Stimulated activated CD8-positive, alpha-beta memory T cell treated with anti-CD3 and anti-CD28 coated beads, Interleukin-7, amount 100 ng/mL, for 4 hours (primary cell): Measurements from ENCODE around the gene ATAD3A.
A peak's percentile ranks its signal among the peaks of the same experiment; 100 is the strongest.

Experiments used
- DNase-seq, 2 donors: peaks; one replicate each; pipeline ENCODE4 v3.0.0-alpha.2; 2020; ENCODE audit warnings: low read depth in 2 of 2

The ATAD3A gene

DNA sequence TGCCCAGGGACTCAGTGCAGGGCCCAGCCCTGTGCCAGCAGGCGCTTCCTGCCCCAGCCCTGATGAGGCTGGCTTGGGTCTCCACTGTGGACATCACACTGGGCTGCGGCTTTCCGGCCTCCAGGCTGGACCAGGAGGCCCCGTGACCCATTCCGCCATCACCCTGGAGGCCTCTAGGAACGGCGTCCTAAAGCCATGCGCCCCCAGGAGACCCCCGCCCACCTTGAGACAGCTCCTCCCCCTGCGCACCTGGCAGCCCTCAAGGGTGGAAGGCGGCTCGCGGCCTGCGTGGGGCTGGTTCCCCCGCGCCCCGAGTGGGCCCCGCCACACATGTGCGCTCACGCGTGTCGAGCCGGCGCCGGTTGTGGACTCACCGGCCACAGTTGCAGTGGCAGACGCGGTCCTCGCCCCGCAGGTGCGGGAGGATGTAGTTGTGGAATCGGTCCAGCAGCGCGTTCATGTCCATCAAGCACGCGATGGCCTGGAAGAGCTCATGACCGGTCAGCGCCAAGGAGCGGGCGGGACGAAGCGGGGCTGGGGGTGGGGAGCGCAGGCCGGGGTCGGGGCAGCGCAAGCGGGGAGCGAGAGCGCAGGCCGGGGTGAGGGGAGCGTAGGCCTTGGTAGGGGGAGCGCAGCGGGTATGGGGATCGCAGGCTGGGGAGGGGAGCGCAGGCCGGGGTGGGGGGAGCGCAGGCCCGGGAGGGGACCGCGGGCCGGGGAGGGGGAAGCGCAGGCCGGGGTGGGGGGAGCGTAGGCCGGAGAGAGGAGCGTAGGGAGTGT, 27.5 kb downstream of the ATAD3A start:
- DNase-seq = no peak

DNA sequence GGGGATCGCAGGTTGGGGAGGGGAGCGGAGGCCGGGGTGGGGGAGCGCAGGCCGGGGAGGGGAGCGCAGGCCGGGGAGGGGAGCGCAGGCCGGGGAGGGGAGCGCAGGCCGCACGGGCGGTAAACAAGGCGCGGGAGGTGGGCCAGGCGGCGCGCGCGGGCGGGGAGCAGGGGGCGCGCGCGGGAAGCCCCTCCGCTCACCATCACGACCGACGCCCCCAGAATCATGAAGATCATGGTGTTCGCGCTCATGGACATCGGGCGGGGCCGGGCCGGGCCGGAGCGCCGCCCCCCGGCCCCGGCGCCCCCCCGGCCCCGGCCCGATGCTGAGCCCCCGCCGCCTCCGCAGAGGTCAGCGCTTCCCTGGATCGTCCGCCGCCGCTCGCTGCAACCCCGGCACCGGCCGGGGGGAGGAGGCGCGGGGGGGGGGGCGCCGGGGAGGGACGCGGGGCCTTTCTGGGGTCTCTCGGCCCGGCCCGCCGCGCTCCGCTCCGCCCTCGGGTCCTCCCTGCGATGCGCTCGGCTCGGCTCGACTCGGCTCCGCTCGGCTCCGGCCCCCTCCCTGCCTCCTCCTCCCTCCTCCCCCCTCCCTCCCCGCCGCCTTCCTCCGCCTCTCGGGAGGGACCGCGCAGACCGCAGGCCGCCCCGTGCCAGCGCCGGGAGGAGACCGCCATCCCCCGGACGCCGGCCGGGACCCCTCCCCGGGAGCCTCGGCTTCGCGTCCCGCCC, 28.3 kb downstream of the ATAD3A start, which contains the start of gene TMEM240:
TSS of gene TMEM240 (minus strand) at position 535 of the 728 bp plus-strand sequence. CDS start at position 257, 278 bp downstream.
- peak in 1 of 2 donors; percentile 42 for DNase-seq

DNA sequence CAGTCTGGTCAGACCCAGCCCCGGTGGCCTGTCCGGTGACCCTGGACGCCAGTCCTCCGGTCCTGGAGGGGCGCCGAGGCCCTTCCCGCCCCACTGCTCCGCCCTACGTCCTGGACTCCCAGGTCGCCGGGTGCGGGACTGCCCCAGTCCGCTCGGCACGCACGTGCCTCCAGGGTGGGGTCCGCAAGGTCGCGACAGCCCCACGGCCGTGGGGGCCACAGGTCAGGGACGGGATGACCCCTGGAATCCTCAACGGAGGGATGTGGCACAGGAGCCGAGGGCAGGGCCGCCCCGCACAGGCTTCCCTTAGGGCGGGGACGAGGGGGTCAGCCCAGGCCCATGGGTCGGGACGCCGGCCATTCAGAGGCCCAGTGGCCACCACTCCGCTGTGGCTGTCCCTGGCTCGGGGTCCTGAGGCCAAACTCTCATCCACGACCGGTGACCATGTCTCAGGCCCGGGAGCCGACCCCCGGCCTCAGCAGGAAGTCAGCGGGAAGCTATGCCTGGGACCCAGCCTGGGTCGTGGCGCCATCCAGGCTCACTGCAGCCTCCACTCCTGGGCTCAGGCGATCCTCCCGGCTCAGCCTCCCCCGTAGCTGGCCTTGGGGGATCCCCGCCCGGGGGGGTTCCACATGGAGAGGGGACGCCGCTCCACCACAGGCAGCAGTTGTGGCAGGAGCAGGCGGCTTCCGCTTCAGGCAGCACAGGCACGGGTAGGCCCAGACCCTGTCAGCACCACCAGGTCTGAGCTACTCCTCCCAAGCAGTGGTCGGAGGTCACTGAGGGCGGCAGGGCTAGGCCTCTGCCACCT, 29.1 kb downstream of the ATAD3A start:
- no peak for DNase-seq

DNA sequence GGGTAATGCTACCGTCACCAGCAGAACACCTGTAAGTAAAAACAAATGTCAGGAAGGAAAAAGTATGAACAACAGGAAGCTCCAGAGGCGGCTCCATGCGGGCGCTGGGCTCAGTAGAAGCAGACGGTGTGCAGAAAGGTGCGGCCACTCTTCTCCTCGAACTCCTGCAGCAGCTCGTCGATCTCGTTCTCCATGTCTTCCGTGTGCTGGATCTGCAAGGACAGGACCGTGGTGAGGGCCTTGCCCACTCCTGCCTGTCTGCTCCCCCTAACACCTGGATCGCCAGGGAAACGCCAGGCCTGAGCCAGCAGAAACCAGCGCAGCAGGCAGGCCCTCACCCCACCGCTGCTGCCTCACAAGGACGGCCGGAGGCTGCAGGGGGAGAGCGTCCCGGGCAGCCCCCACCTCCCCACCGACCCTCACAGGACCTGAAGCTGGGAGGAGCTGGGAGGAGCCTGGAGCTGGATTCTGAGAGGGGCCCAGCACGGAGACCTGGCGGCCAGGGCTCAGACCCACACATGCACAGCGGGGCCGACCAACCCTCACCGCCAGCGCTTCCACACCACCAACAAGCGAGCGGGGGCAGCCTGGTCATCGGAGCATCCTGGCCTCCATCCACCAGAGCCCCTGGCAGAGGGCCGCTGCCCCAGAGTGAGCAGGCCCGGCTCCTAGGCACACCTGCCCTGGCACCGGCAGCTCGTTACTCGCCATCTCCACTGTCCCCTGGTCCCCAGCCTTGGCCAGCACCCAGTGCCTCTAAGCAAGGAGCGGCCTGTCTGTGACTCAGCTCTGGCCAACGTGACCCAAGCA, 30.2 kb downstream of the ATAD3A start:
- DNase-seq = no peak

DNA sequence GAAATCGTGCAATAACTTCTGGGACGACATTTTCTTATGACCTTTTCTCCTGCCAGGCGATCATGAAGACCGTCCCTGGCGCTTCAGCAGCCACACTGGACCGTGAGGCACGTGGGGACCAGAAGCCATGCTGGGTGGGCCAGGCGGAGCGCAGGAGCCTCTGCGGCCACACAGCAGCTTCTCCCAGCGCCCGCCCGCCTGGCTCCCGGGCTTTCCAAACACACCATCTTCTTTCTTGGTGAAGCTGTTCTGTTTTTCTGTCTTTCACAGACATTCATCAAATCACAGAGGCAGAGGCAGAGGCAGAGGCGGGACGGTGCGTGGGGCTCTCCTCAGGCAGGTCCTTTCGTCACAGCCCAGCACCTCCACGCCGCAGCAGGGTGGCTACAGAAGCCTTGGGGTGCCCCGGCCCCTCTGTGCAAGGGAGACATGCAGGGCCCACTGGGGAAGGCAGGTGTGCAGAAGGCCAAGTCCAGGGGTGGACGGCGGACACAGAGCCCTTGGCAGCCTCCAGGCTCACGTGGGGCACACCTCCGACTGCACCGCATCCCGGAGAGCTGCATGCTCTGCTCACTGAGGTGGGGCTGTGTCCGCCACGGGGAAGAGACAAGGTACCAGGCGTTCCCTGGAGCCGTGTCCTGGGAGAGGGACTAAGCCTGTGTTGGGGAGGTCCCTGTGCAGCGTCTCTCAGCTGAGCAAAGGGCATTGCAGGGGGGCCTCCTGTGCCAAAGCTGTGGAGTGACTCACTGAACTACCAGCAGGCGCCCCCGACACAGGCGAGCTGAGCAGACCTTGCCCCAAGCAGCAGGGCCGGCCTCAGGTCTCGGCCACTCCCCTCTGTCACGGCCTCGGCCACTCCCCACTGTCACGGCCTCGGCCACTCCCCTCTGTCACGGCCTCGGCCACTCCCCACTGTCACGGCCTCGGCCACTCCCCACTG, 31.1 kb downstream of the ATAD3A start:
- DNase-seq = no peak

DNA sequence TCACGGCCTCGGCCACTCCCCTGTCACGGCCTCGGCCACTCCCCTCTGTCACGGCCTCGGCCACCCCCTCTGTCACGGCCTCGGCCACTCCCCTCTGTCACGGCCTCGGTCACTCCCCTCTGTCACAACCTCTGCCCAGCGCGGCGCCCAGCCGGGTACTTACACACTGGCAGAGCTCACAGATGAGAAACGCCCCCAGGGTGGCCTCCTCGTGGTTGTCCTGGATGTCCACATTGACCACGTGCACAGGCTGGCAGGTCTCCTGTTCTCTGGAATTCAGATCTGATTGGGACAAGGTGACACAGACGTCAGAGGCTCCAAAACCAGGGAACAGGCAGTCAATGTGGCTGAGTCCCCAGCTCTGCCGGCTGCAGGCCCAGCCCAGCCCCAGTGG, 31.7 kb downstream of the ATAD3A start:
- no peak for DNase-seq

DNA sequence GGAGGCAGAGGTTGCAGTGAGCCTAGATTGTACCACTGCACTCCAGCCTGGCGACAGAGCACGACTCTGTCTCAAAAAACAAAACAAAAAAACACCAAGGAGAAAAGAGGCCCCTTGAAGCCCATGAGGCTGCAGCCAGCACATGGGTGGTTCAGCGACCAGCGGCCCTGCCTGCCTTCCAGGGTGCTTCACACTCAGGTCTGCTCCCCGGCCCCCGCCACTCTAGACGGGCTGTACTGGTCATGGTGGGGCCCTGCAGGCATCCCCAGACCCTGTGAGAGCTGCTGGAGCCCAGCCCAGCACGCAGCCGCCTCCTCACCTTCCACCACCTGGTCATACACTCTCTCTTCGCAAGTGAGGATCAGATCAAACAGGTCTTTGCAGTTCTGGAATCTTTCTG, 32.6 kb downstream of the ATAD3A start:
- DNase-seq = no peak

DNA sequence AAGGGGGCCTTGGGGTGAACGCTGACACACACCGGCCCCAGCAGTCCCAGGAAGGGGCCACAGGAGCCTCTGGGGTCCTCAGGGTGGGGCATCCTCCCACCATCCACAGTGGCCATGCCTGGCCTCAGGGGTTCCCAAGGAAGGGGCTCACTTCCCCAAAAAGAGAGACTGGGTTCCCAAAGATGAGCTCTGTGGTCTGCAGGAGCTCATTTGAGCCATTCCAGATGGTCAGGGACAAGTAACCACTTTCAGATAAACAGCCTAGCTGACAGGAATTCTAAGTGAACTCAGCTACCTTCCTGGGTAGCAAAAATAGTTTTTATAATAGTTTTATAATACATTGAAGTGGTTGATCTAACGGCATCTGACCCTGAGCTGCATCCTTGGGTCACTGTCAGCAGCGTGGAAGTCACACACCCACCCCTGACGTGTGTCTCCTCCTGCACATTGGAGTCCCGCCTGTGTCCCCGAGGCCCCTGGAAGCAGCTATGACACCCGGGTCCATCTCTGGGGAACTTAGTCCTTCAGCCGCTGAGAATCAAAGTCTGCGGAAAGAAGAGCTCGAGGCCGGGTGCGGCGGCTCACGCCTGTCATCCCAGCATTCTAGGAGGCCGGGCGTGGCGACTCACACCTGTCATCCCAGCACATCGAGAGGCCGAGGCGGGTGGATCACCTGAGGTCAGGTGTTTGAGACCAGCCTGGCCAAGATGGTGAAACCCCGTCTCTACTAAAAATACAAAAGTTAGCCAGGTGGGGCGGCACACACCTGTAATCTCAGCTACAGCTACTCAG, 34.2 kb downstream of the ATAD3A start:
- DNase-seq = no peak

DNA sequence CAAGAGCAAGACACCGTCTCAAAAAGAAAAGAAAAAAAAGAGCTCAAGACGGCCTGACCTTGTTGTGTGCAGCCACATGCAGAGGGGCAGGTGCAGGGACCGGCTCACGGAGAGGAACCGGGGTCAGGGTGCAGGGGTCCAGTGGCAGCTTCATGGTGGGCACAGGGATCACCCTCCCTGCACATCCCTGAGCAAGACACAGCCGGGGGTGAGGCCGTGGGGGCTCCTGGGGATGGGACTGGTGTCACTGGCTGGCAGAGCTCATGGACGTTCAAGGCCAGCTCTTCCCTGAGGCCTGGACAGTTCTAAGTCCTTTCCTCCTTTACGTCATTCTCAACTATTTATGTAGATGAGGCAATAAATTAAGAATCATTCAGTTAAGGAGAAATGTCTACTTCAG, 35.0 kb downstream of the ATAD3A start:
- DNase-seq = no peak

DNA sequence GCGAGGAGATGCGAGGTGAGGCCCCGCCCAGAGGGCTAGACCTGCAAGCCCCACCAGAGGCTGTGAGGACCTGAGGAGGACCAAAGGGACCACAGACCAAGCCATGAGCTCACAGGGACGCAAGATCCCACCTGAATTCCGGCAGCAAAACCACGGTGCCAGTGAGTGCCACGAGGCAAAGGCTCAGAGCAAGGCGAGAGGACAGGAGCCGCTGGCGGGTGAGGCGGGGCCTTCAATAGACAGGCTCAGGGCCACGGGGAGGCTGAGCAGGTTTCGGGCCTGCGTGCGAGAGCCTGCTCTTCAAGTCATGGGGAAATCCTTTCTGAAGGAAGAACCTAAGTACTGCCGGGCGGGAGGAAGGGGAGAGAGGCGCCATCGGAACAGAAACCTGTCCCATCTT, 35.5 kb downstream of the ATAD3A start:
- no peak for DNase-seq

DNA sequence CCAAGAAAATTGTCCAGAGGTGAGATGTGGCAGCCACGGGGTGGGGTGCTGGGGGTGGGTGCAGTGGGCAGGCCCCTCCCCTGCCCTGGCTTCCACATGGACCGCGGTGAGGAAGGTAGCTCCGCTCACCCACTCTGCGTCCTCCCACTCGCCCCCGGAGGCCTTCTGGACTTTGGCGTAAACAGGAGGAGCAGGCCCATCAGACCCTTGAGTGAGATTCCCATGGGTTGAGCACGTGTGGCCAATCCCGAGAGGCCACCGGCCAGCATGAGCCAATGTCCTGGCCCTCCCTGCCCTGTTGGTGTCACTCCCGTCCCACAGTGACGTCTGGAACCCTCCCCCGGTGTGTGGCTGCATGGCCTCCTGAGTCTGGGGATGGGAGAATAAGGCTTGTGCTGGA, 36.6 kb downstream of the ATAD3A start:
- no peak for DNase-seq

DNA sequence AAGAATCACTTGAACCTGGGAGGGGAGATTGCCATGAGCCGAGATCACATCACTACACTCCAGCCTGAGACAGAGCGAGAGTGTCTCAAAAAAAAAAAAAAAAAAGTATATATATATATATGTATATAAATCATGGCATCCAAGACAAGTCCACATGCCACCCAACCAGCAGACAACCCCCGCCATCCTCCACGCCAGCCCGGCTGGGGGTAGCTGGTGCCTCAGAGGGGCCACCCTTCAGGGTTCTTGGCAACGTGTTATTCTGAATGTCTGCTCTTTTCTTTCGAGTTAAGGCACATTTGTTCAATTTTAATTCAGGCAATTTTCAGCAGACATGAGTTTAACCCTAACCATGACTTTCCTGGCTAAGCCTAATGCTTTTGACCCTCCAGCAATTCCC, 38.1 kb downstream of the ATAD3A start:
- no peak for DNase-seq

DNA sequence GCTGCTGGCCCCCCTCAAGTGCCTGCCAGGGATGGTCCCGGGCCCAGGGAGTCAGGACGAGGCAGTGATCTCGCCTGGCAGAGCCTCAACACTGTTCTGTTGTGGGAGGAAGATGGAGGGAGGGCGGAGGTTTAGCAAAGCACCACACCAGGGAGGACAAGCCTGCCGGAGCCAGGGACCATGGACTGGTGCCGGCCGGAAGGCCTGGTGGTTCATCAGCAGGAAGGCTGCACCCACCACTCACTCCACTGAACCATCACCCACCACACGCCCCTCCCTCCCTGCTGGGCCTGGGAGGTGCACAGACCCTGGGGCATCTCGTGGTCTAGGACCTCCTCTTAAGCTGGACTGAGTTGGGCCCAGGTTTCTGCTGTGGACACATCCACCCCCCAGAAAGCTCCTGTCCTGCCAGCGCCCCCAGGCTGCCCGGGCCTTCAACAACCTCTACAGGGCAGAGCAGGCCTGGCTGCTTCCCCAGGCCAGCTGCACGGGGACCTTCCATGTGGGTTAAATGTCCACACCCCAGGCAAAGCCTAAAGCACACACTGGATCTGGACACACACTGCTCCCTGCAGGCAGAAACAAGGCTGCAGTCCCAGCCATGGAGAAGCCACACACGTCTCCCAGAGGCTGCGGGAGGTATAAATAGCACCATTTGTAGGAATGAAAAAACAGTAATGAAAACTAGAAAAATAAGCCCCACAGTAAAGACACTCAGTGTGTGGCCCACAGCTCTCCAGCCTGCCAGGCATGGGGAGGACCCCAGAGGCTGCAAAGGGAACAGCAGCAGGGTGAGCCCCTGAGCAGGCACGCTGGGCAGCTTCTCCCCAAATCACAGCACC, 38.9 kb downstream of the ATAD3A start:
- DNase-seq = no peak

DNA sequence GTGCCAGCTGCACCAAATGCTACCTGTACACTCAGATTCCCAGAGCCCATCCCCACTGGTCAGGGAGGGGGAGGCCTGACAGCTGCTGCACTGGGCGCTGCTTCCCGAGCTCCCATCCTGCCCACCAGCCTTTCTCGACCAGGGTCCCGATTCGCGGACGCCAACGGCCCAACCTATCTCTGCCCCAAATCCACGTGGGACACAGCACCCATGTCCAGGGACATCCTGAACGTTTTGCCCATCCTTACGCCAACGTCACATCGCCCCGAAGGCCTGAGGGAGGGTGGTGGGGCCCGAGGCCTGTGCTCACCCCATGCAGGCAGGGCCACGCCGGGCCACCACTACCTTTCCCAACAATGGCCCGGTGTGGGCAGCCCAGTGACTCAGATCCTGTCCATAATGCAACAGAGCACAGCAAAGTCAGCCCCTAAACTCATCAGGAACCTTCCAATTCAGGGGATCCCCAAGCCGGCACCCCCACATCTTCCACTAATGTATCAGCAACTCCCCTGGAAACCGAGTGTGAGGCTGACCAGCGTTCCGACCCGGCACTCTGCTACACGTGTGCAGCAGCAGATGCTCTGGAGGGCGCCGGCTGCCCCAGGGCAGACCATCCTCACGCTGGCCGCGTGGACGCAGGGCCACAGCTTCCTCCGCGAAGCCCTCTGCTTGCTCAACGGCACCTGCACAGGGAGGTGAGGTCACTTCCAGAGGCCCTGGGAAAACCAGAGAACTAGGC, 39.7 kb downstream of the ATAD3A start:
- no peak for DNase-seq

DNA sequence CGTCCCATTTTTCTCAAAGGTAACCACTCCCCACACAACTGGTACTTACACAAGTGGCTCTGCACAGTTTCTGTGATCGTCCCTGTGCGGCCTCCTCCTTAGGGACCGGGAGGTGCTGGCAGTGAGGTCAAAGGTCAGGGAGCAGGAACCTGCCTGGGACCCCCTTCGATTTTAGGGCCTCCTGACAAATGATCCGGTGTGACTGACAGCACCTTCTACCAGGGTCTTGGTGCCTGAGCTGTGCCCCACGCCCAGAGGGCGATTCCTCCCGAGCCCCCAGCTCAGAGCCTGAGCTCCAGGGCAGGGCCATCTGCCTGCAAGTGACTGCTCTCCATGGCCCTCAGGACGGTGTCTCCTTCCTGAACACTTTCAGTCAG, 40.3 kb downstream of the ATAD3A start:
- no peak for DNase-seq

DNA sequence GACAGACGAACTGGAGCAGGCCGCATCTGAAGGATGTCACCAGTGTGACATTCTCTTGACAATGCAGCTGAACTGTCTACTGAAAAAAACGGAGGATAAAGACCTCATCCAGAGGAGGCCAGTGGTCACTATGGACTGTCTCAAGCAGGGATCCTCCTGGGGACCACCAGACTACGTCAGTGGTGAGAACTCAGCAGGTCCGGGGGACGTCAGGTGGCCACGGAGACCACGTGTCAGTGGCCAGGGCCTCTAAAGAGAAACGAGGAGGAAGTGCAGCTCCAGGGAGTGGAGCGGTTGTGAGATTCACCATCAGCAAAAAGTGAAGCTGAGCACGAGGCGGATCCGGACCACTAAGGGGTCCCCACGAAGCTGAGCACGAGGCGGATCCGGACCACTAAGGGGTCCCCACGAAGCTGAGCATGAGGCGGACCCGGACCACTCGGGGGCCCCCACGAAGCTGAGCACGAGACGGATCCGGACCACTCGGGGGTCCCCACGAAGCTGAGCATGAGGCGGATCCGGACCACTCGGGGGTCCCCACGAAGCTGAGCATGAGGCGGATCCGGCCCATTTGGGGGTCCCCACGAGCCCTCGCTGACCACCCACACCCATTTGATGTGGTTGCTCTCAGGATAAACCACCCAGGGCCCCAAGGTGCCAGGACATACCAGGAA, 42.0 kb downstream of the ATAD3A start:
- DNase-seq = no peak

DNA sequence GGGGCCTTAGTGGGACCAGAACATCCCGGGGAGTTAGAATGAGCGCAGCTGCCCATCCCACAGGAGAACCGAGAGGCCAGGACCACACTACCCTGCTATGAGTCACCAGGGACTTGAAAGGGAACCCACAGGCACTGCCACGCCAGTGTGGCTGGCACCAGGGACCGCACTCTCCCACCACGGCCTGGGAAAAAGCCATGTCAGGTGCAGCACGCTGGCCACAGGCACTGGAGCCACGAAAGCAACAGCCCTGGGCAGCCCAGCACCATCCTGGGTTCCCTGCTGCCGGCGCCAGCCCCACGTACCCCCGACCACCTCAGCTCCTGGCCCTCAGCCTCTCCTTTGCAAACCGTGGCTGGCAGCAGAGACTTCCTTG, 42.6 kb downstream of the ATAD3A start:
- no peak for DNase-seq
